NOMO-1 treated with dmso at 0.1 percent for 144 hours (cell line): ENCODE results near the gene EEF1E1.

Source experiments
- DNase-seq: peaks from one replicate; lab custom pipeline; 2025; ENCODE audit not compliant: unreplicated experiment; lab: John Stamatoyannopoulos, UW

EEF1E1 gene

GRCh38 chr6:8088886-8089285 is 13.5 kb downstream of the EEF1E1 start:
- DNase-seq: no peak

- DNase-seq: no peak
These were observed 14.2 kb downstream of the EEF1E1 start for GRCh38 chr6:8087870-8088754.

- DNase-seq: no peak
These were observed 15.5 kb downstream of the EEF1E1 start for GRCh38 chr6:8086755-8087306.

- peak; percentile 53 for DNase-seq
These were observed 17.3 kb downstream of the EEF1E1 start for GRCh38 chr6:8085053-8085511.

GRCh38 chr6:8084586-8084985 is 17.8 kb downstream of the EEF1E1 start:
- no peak for DNase-seq

GRCh38 chr6:8082954-8083858 is 19.1 kb downstream of the EEF1E1 start:
- DNase-seq: no peak

- DNase-seq: no peak
These were observed 19.8 kb downstream of the EEF1E1 start for GRCh38 chr6:8082572-8082953.

- peak; percentile 60 for DNase-seq
These were observed 21.8 kb downstream of the EEF1E1 start for GRCh38 chr6:8080362-8081151.

GRCh38 chr6:8079126-8079525 is 23.2 kb downstream of the EEF1E1 start:
- DNase-seq: no peak

GRCh38 chr6:8077991-8078390 is 24.4 kb downstream of the EEF1E1 start:
- no peak for DNase-seq

GRCh38 chr6:8075704-8076103 is 26.6 kb downstream of the EEF1E1 start:
- no peak for DNase-seq

- peak; percentile 30 for DNase-seq
These were observed 27.2 kb downstream of the EEF1E1 start for GRCh38 chr6:8075185-8075584.

- DNase-seq: no peak
These were observed 28.1 kb downstream of the EEF1E1 start for GRCh38 chr6:8074213-8074612.

- DNase-seq: no peak
These were observed 28.6 kb downstream of the EEF1E1 start for GRCh38 chr6:8073758-8074157.

- DNase-seq: no peak
These were observed 31.6 kb downstream of the EEF1E1 start for GRCh38 chr6:8070718-8071117.

- DNase-seq: no peak
These were observed 32.6 kb downstream of the EEF1E1 start for GRCh38 chr6:8069631-8070284.

GRCh38 chr6:8069151-8069550 is 33.2 kb downstream of the EEF1E1 start:
- no peak for DNase-seq

- DNase-seq: no peak
These were observed 36.2 kb downstream of the EEF1E1 start for GRCh38 chr6:8066108-8066507.

- no peak for DNase-seq
These were observed 36.8 kb downstream of the EEF1E1 start for GRCh38 chr6:8065519-8065911.
